Skin of body (tissue), 2 donors: ENCODE results near the gene CCDC136. TPM values are rescaled to one million over a fixed set of nuclear protein-coding genes. Genes with fewer than 3 reads are reported as not detected.

ENCODE experiments used
- DNase-seq: peaks from one replicate; lab custom pipeline; 2025; lab: John Stamatoyannopoulos, UW
- total RNA-seq: library from RNA; depleted of rRNA; stranded (reverse); fragments of >200 nt; gene quantifications from one replicate; pipeline ENCODE4 v1.2.3, GENCODE V29; 2014

The CCDC136 gene
- total RNA-seq, 1 donor from 2014 or later = 6.1 TPM

- no peak for DNase-seq
These were observed 14.3 kb upstream of the CCDC136 start for GRCh38 chr7:128777156-128778123.

DNA sequence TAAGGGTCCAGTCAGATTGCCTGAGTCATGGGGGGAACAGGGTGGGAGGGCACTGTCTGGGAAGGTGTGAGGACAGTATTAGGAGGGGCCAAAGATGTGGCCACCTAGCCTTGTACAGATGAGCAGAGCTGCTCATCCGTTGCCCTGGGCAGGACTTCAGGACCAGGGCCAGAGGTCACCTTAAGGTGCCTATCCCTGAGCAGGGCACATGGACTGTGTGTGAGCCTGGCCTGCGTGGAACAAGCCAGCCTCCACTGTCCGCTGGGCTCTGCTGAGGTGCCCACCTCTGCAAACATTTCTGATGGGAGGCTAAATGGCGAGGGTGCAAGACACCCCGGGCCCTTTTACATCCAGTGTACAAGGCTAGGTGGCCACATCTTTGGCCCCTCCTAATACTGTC lies 12.8 kb upstream of the CCDC136 start:
- no peak for DNase-seq

DNA sequence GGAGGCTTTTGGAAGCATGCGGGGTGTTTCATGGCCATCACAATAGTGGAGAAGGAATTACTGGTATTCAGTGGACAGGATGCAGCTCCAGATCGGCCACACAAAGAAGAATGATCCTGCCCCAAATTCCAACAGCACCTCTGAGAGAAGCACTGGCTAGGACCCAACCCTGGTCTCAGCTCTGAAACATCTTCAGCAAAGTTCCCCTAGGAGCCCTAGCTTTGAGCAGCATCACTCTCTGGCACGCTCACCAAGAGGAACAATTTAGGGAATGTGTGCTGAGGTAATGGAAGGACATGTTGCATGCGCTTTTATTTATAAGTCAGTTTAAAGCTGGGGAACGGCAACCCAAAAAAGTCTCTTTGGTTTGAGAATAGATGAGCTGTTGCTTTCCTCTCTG lies 10.6 kb upstream of the CCDC136 start:
- DNase-seq = peak; percentile 92

DNA sequence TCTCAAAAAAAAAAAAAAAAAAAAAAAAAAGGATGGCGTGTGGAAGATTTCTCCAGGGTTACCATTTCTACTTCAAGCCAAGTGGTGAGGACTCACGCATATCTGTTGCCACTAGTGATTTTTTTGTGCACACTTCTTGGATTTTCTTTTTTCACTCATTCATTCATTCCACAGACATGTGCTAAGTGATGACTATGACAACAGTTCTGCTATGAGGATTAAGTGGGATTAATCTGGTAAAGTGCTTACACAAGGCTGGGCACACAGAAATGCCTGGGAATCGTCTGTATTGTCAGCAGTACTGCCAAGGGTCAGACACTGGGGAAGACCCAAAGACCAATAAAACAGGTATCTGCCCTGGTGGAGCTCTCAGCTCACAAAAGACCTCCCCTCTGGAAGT lies 9.9 kb upstream of the CCDC136 start:
- peak; percentile 10 for DNase-seq

- DNase-seq = peak; percentile 83
These were observed 8.5 kb upstream of the CCDC136 start for GRCh38 chr7:128783143-128783861.

DNA sequence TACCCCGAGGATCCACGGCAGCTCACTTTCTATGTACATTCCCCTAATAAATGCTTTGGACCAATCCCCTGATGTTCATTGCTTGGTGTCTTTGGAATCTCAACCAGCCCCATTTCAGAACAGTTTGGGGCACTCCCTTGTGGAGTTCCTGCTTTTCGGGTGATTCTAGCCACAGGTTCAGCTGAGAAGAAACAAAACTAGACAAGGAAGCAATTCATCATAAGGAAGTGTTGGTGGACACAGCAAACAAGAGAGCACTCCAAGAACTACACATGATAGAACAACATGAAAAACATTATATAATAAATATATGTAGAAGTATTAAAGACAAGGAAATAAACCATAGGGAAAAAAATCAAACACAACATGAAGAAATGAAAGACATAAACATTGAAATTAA lies 6.0 kb upstream of the CCDC136 start:
- DNase-seq = no peak

DNA sequence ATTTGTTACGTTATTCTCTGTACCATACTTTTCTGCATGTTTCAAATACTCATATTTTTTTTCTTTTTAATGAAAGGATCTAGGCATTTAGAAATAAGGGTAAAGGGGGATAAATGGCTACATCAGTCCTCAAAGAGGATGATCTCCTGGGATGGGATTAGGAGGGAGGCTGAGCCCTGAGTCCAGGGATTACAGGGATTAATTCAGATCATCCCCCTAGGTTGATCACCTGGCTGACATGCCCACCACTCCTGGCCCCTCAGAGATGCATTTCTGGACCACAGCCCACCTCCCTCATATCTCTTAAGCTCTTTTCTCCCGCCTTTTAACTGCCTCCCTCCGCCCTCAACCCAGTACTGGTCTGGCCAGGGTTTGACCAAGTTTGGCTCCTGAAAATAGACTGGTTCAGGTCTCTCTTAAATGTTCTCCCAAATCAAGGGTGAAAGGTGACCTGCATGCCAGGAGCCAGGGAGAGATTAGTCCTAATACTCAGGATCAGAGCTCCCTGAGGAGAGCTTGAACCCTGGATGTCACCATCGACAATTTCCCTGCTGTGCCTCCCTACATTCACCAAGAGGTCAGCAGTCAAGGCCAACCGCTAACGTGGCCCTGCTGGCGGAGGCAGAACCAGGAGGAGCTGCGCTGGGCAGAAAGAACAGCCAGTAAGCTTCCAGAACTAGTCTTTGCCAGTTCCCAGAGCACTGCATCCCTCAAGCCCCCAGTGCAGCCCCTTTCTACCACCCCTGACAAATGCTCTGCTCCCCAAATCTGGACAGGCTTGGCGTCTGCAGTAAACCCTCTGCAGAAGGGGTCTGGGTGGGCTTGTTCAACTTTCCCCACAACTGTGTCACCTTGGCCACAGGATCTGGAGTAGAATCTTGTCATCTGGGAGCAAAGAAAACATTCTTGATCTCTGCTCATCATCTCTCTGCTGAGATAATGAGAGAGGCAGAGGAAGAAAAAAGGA lies 3.0 kb upstream of the CCDC136 start:
- DNase-seq = no peak

DNA sequence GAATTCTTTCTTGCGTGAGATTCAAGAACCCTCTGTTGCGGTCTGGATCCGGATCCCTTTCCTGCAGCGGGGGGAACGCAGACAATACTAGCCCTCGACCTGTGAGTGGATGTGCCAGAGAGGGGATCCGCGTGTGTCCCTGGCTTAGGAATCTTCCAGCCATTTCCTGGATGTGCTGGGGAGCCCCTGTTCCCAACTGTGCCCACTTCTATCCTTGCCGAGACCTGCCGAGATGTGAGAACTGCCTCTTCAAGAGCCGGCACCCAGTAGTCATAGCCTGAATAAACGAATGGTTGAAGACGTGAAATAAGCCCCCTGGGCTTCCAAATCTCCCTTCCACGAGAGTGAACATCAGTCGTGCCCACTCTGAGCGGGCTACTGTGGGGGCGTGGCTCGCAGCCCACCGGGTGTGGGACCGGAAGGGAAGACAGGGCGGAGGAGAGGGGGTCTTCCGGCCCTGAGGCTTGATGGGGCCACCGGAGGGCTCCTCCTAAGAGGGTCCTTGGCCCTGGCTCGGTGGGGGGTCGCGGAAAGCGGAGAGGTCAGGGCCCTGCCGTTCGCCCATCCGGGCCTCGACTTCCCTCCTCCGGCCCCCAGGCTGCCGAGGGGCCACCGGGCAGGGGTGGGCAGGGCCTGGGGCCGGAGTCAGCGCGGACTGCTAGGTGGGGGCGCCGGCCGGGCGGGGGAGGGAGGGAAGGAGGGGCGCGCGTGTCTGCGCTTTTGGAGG lies 1.3 kb upstream of the CCDC136 start:
- no peak for DNase-seq

DNA sequence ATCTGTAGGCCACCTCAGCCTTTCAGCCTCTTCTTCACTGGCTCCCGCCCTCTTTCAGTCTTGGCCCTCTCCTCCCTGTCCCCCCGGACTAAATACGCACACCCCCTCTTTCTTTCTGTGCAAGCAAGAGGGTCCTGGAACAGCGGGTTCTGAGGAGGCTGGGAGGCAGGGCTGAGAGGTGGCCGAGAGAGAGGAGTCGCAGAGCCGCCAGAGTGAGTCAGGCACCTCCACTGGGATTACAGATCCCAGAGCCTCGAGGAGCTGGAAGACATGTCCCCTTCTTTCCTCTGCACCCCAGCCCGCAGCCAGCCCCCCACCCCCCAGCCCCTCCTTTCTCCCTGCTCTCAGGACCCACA lies 182 bp downstream of the CCDC136 start:
- no peak for DNase-seq

DNA sequence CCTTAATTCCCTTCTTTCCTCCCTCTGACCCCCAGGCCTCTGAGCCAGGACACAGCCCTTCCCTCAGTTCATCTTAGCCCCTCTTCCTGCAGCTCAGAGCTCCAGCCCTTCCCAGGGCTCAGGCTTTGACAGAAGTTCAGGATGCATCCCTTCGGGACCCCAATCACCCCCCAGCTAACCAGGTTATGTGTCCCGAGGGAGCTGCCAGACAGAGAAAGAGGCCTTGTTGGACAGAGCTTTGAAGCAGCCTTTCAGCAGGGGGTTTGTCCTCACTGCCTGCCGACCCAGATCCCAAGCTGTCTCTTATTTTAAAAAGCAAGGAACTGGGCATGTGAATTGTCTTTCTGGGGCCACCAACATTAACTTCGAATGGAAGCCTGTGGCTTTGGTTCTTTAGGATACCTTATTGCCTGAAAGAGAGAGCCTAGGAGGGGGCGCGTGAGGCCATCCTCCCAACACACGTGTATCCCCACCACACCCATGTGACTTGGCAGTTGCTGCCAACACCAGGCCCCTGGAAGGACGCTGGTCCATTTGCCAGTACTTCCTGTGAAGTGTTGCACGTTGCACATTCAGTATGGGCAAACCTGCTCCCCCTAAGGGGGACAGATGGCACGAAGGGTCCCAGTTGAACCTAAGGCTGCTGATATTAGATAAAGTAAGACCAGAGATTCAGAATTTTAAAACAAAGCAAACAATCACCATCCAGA lies 858 bp downstream of the CCDC136 start:
- no peak for DNase-seq

- DNase-seq = no peak
These were observed 1.4 kb downstream of the CCDC136 start for GRCh38 chr7:128793181-128793547.

GRCh38 chr7:128794020-128794419 lies 2.3 kb downstream of the CCDC136 start:
- no peak for DNase-seq

DNA sequence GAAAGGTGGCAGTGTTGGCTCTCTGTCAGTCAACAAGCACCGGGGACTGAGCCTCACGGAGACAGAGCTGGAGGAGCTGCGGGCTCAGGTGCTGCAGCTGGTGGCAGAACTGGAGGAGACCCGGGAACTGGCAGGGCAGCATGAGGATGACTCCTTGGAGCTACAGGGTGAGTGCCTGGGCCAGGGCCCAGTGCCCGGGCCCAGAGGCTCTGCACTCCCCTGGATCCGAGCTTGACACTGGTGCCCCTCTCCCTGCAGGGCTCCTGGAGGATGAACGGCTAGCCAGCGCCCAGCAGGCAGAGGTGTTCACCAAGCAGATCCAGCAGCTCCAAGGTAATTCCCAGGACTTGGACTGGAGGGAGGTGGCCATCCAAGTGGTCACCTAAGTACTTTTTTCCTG lies 2.7 kb downstream of the CCDC136 start:
- DNase-seq = no peak

GRCh38 chr7:128795129-128795528 lies 3.4 kb downstream of the CCDC136 start:
- no peak for DNase-seq

DNA sequence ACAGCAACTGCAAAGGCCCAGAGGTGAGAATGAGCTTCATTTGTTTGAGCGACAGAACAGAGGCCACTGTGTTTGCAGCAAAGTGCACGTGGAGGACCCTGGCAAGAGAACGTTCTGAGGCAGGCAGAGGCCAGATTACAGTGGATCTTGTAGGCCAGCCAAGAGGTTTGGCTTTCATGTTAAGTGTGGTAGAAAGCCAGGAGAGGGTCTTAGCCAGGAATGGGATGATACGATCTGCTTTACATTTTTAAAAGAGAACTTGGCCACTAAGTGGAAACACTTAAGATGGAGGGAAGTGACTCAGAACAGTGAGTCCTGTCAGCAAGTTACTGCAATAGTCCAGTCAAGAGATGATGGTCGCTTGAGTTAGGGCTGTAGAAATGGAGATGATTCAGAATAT lies 4.6 kb downstream of the CCDC136 start:
- peak; percentile 67 for DNase-seq

DNA sequence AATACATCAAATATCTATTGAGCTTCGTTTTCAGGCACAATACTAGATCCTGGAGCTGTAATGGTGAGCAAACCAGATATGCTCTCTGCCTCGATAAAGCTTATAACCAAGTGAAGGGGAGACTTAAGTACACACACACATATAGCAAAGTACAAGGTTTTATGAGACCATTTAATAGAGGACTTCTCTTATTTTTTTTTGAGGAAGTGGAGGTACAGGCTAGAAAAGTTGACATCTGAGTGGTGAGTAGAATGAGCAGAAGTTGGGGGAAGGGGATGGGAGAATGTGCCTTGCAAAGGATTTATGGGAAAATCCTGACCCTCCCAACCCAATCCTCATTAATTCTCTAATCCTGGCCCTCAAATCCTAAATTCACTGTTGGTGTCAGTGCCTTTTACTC lies 7.7 kb downstream of the CCDC136 start:
- DNase-seq = no peak

DNA sequence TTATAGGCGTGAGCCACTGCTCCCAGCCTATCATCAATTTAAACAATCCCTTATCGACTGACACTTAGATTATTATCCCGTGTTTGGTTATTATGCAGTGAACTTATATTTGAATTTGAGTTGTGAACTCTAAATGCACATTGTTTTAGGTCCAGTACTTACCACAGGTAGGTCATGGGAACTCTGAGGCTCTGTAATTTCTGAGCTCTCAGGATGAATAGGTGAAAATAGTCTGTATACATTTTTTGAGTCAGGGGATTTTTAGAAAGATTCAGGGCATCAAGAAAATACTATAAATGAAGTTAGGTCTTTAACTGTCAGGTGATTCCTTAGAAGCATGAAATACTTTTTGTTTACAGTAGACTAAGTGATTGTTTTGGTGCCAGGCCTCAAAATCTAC lies 8.8 kb downstream of the CCDC136 start:
- DNase-seq = no peak

DNA sequence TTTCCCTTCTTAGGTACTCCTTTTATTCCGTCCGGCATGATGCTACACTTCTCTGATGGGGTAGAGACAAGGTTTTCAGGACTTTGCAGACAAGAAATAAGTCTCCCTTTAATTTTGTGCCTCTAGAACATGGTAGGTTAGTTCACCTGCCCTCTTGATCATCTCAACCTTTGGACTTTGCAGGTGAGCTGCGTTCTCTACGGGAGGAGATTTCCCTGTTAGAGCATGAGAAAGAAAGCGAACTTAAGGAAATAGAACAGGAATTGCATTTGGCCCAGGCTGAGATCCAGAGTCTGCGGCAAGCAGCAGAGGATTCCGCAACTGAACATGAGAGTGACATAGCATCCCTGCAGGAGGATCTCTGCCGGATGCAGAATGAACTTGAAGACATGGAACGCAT lies 9.2 kb downstream of the CCDC136 start:
- no peak for DNase-seq

DNA sequence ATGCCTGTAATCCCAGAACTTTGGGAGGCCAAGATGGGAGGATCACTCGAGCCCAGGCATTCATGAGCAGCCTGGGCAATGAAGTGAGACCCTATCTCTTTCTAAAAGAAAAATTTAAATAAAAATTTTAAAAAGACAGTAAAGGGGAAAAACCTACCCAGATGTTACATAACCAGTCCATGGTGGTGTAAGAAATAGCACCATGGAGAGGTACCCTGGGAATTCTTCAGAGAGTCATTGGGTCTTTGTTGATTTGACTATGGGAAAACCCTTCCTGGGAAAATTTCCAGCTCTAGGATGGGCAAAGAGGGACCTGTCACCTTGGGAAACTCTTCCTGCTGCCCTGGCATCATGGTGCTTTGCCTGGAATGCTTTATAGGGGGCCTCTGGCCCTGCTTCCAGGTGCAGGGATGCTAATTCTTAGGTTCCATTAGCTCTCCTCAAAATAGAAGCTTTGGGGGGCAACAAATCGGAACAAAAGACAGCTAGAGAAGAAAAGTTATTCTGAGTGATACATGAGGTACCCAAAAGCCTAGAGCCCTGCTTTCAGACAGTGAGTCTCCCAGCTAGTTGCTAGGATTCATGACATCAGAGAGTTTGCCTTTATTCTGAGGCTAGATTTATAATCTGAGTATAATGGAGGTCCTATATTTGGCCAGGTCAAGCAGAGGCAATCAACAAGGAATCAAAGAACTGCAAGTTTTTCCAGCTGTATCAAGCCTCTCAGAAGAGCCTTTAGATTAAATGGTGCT lies 10.1 kb downstream of the CCDC136 start:
- DNase-seq = no peak

GRCh38 chr7:128804484-128804883 lies 12.7 kb downstream of the CCDC136 start:
- DNase-seq = no peak
